SKM-1 (cell line): ENCODE measurements around the gene FAM53A.

Experiments
- DNase-seq: peaks from one replicate; lab custom pipeline; 2025; ENCODE audit not compliant: unreplicated experiment; lab: John Stamatoyannopoulos, UW

FAM53A gene

DNA sequence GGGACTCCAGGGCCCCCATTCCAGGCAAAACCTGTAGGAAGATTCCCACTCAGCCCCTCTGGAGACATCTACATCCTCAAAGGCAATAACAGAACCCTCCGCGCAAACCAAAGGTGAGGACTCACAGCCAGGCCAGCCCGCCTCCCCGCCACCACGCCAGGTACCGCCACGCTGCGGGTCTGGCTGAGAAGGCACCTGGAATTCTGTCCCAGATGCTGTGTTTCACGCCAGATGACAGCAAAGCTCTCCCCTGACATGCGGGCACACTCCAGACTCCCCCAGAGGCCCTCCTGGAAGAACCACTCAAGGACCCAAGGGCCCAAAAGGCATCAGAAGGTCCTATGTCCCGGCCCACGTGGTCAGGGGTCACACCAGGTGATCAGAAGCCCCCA is 59.6 kb downstream of the FAM53A start:
- DNase-seq: no peak

DNA sequence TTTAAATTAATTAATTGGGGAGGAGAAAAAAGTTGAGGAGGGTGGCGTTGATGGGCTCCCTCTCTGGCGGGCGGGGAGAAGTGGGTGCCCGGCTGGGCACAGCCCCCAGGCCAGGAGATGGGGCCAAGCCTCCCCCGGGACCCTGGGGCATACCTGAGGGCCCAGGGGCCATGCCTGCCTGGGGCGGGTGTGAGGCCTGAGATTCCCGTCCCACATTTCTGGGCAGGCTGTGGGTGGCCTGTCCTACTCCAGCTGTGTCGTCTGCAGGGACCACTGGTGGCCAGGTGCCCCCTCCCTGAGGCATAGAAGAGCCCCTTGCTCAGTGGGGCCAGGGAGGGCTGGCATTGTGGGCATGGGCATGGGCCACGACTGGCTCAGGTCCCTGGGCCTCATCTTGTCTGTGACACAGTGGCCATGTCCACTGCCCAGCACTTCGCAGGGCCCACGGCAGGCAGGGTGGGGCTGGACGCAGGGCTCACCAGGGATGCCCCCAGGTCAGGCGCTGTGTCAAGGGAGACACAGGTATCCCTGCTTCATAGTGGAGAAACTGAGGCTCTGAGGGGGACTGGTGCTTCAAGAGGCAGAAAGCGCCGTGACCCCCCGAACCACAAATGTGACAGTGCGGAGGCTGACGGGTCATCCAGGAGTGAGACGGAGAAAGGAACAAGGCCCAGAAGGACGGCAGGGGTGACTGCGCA is 60.1 kb downstream of the FAM53A start:
- DNase-seq: no peak

DNA sequence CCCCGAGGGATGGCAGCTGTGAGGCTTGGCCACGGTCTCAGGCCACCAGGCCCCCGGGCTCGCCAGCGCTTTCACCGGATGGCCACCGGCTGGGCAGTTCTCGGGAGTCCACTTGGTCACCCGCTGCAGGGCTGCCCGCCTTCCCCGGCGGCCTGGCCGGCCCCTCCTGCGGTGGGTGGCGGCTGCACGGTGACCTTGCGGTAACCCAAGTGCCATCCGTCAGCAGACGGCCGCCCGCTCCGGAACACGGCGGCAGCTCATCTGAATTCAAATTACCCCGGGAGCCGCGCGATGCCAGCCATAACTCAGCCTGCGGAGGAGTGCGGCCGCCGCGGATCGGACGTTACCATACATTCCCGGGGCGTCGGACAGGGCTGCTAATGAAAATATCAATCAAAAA is 60.7 kb downstream of the FAM53A start:
- DNase-seq: no peak

DNA sequence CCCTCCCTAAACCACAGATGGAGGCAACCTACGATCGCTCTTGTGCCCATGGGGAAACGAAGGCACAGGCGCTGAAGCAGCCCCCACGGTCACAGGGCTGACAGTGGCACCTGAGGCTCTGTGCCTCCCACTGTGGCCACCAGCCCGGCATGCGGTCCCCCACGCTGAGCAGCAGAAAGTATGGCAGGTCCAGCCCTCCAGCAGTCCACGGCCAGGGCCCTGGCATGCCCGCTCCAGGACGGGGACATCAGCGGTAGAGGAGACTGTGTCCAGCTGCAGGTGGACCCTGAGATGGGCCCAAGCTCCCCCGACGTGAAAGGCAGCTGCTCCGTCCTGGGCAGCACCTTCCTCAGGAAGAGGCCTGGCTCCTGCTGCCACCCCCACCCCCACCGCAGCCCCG is 61.2 kb downstream of the FAM53A start:
- DNase-seq: no peak

DNA sequence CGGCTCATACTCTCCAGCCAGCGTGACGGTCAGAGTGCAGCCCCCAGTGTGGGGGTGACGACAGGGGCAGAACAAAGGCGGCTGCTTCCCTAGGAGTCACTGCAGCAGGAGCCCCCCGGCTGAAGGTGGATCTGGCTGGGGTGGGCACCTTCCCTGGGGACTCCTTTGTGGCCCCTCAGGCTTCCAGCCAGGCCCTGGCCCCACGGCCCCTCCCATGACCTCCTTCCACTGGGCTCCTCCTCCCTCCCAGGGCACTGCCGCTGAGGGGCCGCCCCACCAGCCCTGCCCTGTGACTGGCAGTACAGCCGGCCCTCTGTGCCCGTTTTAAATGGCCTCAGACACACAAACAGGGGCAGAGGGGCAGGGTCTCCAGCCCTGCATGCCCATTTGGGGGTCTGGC is 61.9 kb downstream of the FAM53A start:
- no peak for DNase-seq

DNA sequence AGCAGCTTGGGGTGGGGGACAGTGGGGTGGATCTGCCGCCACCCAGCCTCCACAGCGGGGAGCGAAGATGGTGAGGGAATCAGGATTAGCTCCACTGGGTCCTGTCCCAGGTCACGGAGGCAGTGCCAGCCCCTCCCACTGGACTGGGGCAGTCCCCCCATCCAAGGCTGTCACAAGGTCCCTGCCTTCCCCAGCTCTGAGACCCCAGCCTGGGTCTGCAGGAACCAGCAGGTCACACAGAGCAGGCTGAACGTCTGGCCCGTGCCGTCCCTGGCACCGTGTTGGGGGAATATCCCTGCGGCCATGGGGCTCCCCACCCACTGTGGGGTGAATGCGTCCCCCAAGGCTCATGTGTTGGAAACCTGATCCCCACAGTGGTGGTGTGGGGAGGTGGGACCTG is 62.6 kb downstream of the FAM53A start:
- no peak for DNase-seq

DNA sequence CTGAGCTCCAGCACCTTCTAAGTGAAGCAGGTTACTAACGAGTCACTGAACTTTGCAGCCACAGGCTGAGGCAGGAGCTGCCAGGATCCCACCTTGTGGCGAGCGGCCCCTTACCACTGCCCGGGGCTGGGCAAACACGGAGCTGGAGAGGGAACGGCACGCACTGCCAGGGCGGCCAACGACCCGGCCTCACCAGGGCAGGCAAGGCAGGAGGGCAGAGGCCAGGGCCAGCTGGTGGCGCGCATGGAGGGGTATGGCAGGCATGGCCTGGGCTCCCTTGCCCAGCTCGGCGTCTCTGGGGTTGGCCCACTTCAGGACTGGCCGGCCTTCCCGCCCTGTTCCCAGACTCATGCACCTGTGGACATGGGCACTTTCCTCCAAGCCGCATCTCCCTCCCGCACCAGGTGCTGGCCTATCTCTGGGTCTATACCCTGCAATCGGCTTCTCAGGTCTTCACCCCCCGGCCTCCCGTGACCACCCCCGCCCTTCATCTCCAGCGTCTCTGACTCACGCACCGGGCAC is 64.9 kb downstream of the FAM53A start:
- no peak for DNase-seq

DNA sequence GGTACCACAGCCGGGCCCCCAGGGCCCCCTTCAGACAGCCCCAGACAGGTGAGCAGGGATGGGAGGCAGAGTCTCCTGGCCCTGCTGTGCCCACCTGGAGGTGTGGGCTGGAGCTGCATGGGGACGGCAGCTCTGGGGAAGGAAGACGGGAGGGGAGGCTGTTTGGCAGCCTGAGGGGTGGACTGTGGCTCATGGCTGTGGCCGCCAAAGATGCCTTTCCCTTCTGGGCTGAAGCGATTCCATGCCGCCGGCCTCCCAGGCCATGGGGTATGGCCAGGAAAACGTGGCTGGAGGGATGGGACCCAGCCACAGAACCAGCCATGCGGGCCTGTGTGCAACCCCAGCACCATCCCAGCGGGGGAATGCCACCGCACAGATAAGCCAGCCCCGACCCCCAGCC is 65.7 kb downstream of the FAM53A start:
- DNase-seq: no peak

DNA sequence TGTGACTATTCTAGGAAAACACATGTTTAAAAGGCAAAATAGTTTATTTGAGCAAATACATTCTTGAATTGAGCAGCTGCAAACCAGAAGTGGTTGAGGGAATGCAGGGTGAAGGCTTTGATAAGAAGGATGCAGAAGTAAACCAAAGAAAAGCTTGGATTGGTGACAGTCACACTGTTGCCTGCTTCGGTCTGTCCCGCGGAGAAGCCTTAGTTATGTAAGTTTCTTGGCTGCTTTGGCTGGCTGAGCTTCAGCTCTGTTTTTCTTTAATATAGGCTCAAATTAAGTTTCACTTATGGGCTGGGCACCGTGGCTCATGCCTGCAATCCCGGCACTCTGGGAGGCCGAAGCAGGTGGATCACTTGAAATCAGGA is 67.6 kb downstream of the FAM53A start:
- no peak for DNase-seq

DNA sequence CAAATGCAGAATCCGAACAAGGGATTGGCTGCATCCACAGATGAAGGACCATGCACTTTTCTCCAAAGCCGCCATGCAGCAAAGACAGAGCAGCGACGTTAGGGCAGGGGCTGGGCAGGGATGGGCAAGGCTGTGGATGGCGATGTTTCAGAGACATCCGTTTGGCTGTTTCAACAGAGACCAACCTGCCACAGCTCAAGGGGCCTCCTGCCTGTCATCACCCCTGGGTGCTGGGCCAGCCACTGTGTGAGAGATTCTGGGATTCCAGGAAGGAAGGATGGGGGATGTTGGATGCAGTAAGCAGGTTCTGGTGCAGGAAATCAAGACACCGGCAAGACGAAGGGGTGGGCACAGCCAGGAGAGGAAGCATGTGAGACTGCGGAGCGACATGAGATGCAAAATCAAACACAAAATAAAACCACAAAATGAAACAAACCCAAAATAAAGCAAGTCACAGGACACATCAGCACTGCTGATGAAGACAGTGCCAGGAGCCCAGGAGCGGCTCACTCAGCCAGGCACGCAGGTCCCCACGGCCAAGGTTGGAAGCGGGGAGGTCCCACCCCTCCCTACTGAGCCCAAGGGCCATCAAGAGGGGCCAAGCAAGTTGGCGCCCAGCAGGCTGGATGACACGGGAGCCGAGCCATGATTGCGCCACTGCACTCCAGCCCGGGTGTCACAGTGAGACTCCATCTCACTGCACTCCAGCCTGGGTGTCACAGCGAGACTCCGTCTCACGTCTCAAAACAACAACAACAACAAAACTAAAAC is 68.1 kb downstream of the FAM53A start:
- no peak for DNase-seq

DNA sequence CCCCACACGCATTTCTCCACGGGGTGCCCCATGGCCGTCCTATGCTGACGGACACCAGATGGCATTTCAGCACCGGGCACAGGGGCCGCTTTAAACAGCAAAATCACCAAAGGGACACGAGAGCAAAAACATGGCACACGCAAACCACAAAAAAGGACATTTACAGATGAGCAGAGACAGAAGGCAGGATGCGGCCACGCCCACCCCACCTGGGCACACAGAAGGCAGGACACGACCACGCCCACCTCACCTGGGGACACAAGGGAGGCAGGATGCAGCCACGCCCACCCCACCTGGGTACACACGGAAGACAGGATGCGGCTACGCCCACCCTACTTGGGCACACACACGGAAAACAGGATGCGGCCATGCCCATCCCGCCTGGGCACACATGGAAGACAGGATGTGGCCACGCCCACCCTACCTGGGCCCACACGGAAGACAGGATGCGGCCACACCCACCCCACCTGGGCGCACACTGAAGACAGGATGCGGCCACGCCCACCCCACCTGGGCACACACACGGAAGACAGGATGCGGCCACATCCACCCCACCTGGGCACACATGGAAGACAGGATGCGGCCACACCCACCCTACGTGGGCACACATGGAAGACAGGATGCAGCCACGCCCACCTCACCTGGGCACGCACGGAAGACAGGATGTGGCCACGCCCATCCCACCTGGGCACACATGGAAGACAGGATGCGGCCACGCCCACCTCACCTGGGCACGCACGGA is 69.1 kb downstream of the FAM53A start:
- DNase-seq: no peak

DNA sequence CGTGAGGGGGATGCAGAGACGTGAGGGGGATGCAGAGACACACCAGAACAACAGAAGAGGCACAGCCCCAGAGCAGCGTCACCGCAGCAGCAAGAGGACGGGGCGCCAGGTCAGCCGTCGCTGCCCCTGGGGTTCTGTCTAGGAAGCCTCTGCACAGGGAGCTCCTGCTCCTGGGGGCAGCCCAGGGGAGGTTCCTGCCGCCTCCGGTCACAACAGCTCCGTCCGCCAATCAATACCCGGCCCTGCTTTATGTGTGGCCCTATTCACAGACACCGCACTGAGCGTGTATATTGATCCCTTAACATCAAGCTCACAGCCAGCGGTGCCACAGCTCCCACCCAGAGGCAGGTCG is 69.6 kb downstream of the FAM53A start:
- DNase-seq: no peak

DNA sequence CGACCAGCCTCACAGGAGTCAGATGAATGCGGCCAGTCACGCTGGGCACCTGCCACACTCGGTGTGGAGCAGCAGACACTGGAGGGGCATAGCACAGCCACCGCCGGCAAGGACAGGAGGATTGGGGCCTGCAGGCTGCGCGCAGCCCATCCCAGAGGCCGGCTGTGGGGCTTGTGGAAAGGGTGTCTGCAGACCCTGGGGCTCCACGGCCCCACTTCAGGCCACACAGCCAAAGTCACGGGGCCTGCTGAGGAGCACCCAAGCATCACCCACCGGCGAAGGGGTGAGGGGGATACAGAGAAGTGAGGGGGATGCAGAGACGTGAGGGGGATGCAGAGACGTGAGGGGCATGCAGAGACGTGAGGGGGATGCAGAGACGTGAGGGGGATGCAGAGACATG is 70.1 kb downstream of the FAM53A start:
- no peak for DNase-seq

DNA sequence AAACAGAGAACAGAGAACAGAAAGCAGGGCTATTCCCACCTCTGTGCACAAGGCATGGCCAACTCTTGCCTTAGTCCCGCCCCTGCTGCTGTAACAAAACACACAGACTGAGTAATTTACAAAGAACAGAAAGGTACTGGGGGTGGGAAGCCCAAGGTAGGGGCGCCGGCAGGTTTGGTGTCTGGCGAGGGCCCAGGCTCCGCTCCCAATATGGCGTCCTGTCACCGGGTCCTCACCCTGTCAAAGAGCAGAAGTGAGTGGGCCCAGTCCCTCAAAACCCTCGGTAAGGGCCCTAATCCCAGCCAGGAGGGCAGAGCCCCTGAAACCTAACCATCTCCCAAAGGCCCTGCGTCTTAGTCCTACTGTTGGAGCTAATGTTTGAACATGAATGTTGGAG is 71.0 kb downstream of the FAM53A start:
- DNase-seq: no peak

DNA sequence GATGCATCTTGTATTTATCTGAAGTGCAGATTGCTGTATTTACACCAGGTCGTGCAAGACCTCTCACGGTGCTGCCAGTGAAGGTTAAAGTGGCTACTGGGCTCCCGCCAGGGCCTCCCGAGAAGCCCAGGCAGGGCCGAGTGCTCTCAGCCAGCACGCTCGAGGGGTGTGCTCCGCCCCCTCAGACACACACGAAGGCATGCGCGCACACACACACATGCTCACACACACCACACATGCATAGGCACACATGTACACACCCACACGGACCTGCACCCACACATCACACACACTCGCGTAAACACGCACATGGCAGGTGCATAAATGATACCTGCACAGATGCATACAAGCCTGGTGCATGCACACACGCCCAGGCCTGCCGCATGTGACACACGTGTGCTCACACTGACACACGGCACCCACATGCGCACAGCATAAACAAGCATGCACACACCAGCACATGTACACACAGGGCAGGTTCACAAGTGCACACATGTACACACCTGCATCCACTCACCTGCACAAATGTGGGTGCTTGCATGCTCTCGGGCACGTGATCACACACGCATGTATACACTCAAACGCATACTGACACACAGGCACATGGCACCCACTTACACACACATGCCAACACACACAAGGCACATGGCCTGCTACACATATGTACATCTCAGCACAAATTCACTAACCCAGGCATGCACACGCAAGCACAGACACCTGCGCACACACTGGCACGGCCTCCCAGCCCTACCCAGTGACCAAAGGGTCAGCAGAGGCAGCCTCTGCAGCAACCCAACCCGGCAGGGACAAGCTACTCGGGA is 71.6 kb downstream of the FAM53A start:
- DNase-seq: no peak

DNA sequence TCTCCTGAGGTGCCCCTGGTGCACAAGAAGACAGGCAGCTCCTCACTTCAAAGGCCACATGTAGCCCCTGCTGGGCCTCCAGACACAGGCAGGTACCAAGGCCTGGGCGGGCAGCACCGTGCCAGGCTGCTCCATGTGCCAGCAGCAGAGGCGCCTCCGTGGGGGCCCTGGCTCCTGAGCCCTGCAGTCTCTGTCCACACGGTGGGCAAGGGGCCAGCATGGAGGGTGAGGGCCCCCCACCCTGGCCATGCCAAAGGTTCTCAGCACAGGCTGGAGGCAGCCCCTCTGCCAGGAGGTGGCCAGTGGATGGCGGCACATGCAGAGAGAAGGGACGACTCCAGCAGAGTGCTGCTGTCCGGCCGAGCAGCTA is 72.6 kb downstream of the FAM53A start:
- no peak for DNase-seq

DNA sequence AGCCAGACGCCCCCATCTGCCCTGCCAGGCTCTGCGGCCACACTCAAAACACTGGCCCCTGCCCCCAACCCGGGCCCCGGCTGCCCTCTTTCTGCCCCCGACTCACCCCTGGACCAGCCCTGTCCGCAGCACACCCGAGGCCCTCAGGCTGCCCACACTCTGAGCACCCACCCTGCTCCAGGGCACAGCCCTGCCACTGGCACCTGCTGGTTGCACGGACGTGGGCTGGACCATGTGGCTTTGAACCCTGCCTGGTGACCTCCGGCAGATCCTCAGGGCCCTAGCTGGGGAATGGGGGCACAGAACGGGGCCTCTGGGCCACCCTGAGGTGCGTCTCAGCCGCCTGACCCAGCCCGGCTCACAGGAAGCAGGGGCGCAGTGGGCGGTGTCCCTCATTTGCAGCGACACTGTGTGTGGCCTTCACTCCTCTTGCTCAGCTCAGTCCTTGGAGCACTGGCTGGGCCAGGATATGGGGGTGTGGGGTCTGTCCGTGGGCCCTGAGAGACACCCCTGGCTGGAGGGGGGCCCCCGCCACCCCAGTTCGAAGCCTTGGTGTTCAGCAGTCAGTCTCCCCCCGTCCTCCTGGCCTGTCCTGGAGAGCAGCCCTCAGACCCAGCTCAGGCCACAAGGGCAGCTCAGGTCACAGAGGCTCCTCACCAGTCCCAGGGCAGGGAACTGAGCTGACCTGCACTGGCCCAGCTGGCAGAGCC is 73.2 kb downstream of the FAM53A start:
- no peak for DNase-seq

DNA sequence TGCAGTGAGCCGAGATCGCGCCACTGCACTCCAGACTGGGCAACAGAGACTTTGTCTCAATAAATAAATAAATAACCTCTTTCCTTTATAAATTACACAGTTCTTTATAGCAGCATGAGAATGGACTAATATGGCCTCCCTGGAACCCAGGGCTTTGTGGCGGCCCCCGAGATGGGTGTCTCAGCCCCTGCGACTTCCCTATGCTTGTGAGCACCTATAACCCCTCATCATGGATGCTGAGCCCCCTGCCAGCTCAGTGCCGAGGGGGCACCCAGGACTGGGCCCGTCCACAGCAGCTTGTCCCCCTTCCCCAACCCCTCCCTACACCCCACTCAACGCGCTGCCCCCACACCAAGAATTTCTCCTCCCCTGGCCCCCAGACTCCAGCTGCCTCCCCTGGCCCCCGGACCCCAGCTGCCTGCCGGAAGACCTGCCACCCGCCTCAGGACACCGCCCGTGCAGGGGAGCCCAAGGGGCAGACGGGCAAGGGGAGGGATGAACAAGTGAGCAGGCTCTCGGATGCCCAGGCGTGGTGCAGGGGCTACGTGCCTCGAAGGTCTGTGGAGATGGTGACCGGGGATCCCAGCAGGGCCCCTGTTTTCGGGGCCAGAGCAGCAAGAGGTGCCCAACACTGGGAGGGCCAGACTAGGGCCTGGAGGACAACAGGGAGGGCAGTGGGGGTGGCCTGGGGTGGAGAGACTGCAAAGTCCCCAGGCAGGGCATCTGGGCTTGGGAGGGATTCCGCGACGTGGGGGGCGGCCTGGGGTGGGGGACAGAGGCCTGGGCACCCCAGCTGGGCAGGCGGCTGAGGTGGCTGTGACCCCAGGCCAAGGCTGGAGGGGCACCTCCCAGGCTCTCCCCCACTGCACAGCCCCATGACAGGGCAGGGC is 74.0 kb downstream of the FAM53A start:
- DNase-seq: no peak

DNA sequence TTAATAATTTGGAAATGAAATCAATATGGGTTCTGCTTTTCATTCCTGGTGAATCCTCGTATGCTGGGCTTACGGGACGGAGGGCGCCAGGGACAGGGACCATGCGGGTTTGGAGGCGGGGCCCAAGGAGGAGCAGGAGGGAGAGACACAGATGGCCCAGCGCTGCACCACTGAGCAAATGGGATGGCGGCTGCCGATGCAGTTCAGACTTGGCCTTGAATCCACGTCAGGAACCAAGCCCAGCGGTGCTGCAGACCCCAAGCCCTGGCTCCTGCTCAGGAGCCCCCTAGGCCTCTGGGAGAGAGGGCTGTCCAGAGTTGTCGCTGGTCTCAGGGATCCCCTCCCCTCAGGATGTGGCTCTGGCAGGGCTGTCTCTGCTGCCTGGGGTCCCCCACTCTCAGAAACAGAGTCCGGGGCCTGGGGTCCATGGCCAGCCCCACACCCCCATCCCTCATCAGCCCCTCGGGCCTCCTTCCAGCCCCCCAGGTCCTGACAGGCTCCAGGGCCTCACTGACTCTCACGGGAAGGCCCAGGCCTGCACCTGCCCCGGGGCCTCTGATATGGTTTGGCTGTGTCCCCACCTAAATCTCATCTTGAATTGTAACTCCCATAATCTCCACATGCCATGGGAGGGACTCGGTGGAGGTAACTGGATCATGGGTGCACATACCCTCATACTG is 75.2 kb downstream of the FAM53A start:
- DNase-seq: no peak
